Measurements from ENCODE around the gene BUD23. TPM values are rescaled to one million over a fixed set of nuclear protein-coding genes. Genes with fewer than 3 reads are reported as not detected.
A peak's percentile ranks its signal among the peaks of the same experiment; 100 is the strongest.

Gene BUD23
- total and polyA plus RNA-seq, 9 of the 15 experiments (the other 6 are each of a cell fraction or from before 2014, with no cell fraction given), result 79.5 to 270 (median 150) TPM

DNA sequence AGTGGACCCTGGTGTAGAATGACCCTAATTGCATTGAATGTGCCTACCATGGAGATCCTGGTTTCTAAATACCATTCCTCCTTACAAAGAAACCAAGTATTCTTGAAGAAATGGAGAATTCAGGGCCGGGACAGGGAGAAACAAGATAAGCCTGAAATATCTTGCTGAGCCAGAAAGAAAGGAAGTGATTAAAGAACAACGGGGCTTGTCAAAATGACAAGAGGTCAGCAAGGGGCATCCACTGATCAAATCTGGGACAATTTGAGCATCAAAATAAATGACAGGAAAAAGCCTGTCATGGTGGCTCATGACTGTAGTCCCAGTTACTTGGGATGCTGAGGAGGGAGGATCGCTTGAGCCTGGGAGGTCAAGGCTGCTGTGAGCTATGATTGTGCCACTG, 47.1 kb downstream of the BUD23 start (continued):
- TF ChIP-seq, protein P1, sequence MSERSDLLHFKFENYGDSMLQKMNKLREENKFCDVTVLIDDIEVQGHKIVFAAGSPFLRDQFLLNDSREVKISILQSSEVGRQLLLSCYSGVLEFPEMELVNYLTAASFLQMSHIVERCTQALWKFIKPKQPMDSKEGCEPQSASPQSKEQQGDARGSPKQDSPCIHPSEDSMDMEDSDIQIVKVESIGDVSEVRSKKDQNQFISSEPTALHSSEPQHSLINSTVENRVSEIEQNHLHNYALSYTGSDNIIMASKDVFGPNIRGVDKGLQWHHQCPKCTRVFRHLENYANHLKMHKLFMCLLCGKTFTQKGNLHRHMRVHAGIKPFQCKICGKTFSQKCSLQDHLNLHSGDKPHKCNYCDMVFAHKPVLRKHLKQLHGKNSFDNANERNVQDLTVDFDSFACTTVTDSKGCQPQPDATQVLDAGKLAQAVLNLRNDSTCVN (CRISPR knock-in tag; IDR thresholded peaks at IDR 0.05), result no peak
- peak; percentile 61 for TF ChIP-seq CTBP1 (IDR thresholded peaks at IDR 0.05; ENCODE audit: borderline replicate concordance)
- no peak for TF ChIP-seq GABPB1 (CRISPR knock-in tag; IDR thresholded peaks at IDR 0.05)
- no peak for TF ChIP-seq ZNF507 (tag; conservative IDR thresholded peaks at IDR 0.05)
- no peak for TF ChIP-seq NR2C2 (CRISPR knock-in tag; IDR thresholded peaks at IDR 0.05)
- TF ChIP-seq NR2C2 (tag; IDR thresholded peaks at IDR 0.05), result no peak
- TF ChIP-seq, protein P2, sequence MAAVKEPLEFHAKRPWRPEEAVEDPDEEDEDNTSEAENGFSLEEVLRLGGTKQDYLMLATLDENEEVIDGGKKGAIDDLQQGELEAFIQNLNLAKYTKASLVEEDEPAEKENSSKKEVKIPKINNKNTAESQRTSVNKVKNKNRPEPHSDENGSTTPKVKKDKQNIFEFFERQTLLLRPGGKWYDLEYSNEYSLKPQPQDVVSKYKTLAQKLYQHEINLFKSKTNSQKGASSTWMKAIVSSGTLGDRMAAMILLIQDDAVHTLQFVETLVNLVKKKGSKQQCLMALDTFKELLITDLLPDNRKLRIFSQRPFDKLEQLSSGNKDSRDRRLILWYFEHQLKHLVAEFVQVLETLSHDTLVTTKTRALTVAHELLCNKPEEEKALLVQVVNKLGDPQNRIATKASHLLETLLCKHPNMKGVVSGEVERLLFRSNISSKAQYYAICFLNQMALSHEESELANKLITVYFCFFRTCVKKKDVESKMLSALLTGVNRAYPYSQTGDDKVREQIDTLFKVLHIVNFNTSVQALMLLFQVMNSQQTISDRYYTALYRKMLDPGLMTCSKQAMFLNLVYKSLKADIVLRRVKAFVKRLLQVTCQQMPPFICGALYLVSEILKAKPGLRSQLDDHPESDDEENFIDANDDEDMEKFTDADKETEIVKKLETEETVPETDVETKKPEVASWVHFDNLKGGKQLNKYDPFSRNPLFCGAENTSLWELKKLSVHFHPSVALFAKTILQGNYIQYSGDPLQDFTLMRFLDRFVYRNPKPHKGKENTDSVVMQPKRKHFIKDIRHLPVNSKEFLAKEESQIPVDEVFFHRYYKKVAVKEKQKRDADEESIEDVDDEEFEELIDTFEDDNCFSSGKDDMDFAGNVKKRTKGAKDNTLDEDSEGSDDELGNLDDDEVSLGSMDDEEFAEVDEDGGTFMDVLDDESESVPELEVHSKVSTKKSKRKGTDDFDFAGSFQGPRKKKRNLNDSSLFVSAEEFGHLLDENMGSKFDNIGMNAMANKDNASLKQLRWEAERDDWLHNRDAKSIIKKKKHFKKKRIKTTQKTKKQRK (IDR thresholded peaks at IDR 0.05; ENCODE audit: borderline replicate concordance, low read depth, low read length), result no peak
- no peak for TF ChIP-seq RFX7 (CRISPR knock-in tag; IDR thresholded peaks at IDR 0.05)
- TF ChIP-seq CBFA2T2 (conservative IDR thresholded peaks at IDR 0.05), result peak; percentile 47; the same call in 1 of the 2 replicates
- TF ChIP-seq L3MBTL2 (IDR thresholded peaks at IDR 0.05), result no peak
- TF ChIP-seq ESRRB (CRISPR knock-in tag; IDR thresholded peaks at IDR 0.05; ENCODE audit: borderline replicate concordance), result no peak
- TF ChIP-seq, protein P3, sequence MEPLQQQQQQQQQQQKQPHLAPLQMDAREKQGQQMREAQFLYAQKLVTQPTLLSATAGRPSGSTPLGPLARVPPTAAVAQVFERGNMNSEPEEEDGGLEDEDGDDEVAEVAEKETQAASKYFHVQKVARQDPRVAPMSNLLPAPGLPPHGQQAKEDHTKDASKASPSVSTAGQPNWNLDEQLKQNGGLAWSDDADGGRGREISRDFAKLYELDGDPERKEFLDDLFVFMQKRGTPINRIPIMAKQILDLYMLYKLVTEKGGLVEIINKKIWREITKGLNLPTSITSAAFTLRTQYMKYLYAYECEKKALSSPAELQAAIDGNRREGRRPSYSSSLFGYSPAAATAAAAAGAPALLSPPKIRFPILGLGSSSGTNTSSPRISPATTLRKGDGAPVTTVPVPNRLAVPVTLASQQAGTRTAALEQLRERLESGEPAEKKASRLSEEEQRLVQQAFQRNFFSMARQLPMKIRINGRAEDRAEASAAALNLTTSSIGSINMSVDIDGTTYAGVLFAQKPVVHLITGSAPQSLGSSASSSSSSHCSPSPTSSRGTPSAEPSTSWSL (CRISPR knock-in tag; IDR thresholded peaks at IDR 0.05; ENCODE audit: borderline replicate concordance), result no peak
- no peak for TF ChIP-seq ETV1 (tag; conservative IDR thresholded peaks at IDR 0.05; ENCODE audit: low read depth)
- TF ChIP-seq CHD2 (IDR thresholded peaks at IDR 0.05; ENCODE audit: low read depth, low read length), result no peak
- TF ChIP-seq EP300 (IDR thresholded peaks at IDR 0.05; ENCODE audit: low read length), result peak; percentile 41; the same call in 1 of the 2 replicates
- TF ChIP-seq, protein P4, sequence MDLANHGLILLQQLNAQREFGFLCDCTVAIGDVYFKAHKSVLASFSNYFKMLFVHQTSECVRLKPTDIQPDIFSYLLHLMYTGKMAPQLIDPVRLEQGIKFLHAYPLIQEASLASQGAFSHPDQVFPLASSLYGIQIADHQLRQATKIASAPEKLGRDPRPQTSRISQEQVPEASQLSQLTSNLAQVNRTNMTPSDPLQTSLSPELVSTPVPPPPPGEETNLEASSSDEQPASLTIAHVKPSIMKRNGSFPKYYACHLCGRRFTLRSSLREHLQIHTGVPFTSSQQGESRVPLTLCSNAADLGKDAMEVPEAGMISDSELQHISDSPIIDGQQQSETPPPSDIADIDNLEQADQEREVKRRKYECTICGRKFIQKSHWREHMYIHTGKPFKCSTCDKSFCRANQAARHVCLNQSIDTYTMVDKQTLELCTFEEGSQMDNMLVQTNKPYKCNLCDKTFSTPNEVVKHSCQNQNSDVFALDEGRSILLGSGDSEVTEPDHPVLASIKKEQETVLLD (IDR thresholded peaks at IDR 0.05), result no peak
- TF ChIP-seq ZNF766 (CRISPR knock-in tag; conservative IDR thresholded peaks at IDR 0.05), result 0 out of 2 replicates have a peak, but pooled peaks have one; percentile 49
- TF ChIP-seq RBBP5 (IDR thresholded peaks at IDR 0.05; ENCODE audit: borderline replicate concordance, insufficient read depth, low read length, poor library complexity, severe bottlenecking), result no peak
- no peak for TF ChIP-seq PCBP1 (IDR thresholded peaks at IDR 0.05; ENCODE audit: low read depth, low read length, poor library complexity, severe bottlenecking)
- no peak for TF ChIP-seq HIVEP1 (CRISPR knock-in tag; IDR thresholded peaks at IDR 0.05)
